NCI-H526 treated with DMSO at 0.1 percent for 48 hours (cell line): ENCODE data around the gene ACTN2.
"Not testable (repeated sequence)": the region's sequence is repeated elsewhere in the genome, so short reads cannot be mapped to it uniquely, and the experiment has no call there.

Source experiments
- DNase-seq: peaks from one replicate; lab custom pipeline; 2025; lab: John Stamatoyannopoulos, UW

The ACTN2 gene

GRCh38 chr1:236685917-236686814, at the start of gene ACTN2:
TSS of gene ACTN2 (plus strand) at chr1:236686499. CDS start at chr1:236686674, 175 bp downstream.
- peak; percentile 4 for DNase-seq

- DNase-seq = no peak
Observed at GRCh38 chr1:236638945-236639344, 47.4 kb upstream of the ACTN2 start.

- DNase-seq = no peak
Observed at GRCh38 chr1:236639686-236640085, 46.6 kb upstream of the ACTN2 start.

GRCh38 chr1:236642763-236643162, 43.5 kb upstream of the ACTN2 start:
- no peak for DNase-seq

- DNase-seq = no peak
Observed at GRCh38 chr1:236645016-236645680, 41.2 kb upstream of the ACTN2 start.

- no peak for DNase-seq
Observed at GRCh38 chr1:236654511-236654910, 31.8 kb upstream of the ACTN2 start.

GRCh38 chr1:236654957-236655356, 31.3 kb upstream of the ACTN2 start:
- DNase-seq = no peak

GRCh38 chr1:236657398-236657797, 28.9 kb upstream of the ACTN2 start:
- no peak for DNase-seq

- no peak for DNase-seq
Observed at GRCh38 chr1:236659792-236660587, 26.3 kb upstream of the ACTN2 start.

GRCh38 chr1:236663934-236664333, 22.4 kb upstream of the ACTN2 start:
- no peak for DNase-seq

- not testable (repeated sequence) for DNase-seq
Observed at GRCh38 chr1:236668909-236669308, 17.4 kb upstream of the ACTN2 start.

- DNase-seq = no peak
Observed at GRCh38 chr1:236670060-236670459, 16.2 kb upstream of the ACTN2 start.

GRCh38 chr1:236673289-236673919, 12.9 kb upstream of the ACTN2 start:
- no peak for DNase-seq

- no peak for DNase-seq
Observed at GRCh38 chr1:236677641-236678235, 8.6 kb upstream of the ACTN2 start.

- DNase-seq = no peak
Observed at GRCh38 chr1:236681219-236681618, 5.1 kb upstream of the ACTN2 start.

- DNase-seq = no peak
Observed at GRCh38 chr1:236685205-236685916, 938 bp upstream of the ACTN2 start.

GRCh38 chr1:236686815-236687160, 489 bp downstream of the ACTN2 start:
- DNase-seq = no peak

GRCh38 chr1:236687273-236687672, 974 bp downstream of the ACTN2 start:
- no peak for DNase-seq

GRCh38 chr1:236688705-236689104, 2.4 kb downstream of the ACTN2 start:
- no peak for DNase-seq

GRCh38 chr1:236689713-236690569, 3.6 kb downstream of the ACTN2 start:
- no peak for DNase-seq
